Neutrophil (primary cell): ENCODE measurements around the gene MS4A15.

Experiments used
- H3K27ac ChIP-seq: fragments of 200-600 bp; sonication (generic); 2 replicates; pipeline ENCODE4 v1.5.1; 2016; ENCODE audit warnings: mild to moderate bottlenecking, moderate library complexity
- H3K27me3 ChIP-seq: fragments of 200-600 bp; sonication (generic); 2 replicates; pipeline ENCODE4 v1.6.0; 2016; ENCODE audit warnings: mild to moderate bottlenecking
- H3K36me3 ChIP-seq: fragments of 200-600 bp; sonication (generic); 2 replicates; pipeline ENCODE4 v1.5.1; 2017
- H3K4me1 ChIP-seq, 2 experiments: fragments of 200-600 bp in 1 of 2; sonication (generic) in 1 of 2; 1 replicate in 1 of 2; 2 replicates in 1 of 2; pipeline versions ENCODE4 v1.5.1 to v1.6.1; 2013 to 2016; ENCODE audit warnings: low read depth in 1 of 2, low read length in 1 of 2, mild to moderate bottlenecking in 1 of 2, moderate library complexity in 1 of 2; ENCODE audit not compliant: control insufficient read depth in 1 of 2, insufficient read depth in 1 of 2
- H3K4me3 ChIP-seq, 2 experiments: fragments of 200-600 bp in 1 of 2; sonication (generic) in 1 of 2; 1 replicate in 1 of 2; 2 replicates in 1 of 2; pipeline ENCODE4 v1.5.1; 2013 to 2016; ENCODE audit warnings: low read depth in 1 of 2, low read length in 1 of 2, mild to moderate bottlenecking in 1 of 2, moderate library complexity in 1 of 2
- H3K9me3 ChIP-seq: fragments of 200-600 bp; sonication (generic); 2 replicates; pipeline ENCODE4 v1.5.1; 2016
- TF ChIP-seq, protein P1 (sequence below): fragments of 200-600 bp; sonication (generic); IDR thresholded peaks from 2 replicates; pipeline ENCODE4 v1.5.1; 2016; ENCODE audit warnings: antibody characterized with exemption

MS4A15 gene

DNA sequence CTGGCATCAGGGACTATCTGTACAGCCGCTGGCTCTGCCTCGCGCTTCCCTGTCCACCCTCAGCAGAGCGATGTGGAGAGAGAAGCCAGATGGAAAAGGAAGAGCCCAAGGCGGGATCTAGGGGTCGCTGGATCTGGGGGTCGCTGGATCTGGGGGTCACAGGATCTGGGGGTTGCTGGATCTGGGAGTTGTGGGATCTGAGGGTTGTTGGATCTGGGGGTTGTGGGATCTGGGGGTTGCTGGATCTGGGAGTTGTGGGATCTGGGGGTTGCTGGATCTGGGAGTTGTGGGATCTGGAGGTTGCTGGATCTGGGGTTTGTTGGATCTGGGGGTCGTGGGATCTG, 26.4 kb downstream of the MS4A15 start:
- Histone ChIP-seq H3K4me3 (no peak overlapping the region), H3K9me3 (no peaks in the 10 kb centered on the region), H3K27ac (no peak overlapping the region), H3K27me3 (peaks cover 7% of the 10 kb centered on the region), H3K36me3 (no peaks in the 10 kb centered on the region), H3K4me1 (no peaks in the 10 kb centered on the region)
- TF ChIP-seq, protein P1, sequence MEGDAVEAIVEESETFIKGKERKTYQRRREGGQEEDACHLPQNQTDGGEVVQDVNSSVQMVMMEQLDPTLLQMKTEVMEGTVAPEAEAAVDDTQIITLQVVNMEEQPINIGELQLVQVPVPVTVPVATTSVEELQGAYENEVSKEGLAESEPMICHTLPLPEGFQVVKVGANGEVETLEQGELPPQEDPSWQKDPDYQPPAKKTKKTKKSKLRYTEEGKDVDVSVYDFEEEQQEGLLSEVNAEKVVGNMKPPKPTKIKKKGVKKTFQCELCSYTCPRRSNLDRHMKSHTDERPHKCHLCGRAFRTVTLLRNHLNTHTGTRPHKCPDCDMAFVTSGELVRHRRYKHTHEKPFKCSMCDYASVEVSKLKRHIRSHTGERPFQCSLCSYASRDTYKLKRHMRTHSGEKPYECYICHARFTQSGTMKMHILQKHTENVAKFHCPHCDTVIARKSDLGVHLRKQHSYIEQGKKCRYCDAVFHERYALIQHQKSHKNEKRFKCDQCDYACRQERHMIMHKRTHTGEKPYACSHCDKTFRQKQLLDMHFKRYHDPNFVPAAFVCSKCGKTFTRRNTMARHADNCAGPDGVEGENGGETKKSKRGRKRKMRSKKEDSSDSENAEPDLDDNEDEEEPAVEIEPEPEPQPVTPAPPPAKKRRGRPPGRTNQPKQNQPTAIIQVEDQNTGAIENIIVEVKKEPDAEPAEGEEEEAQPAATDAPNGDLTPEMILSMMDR, result no peak

DNA sequence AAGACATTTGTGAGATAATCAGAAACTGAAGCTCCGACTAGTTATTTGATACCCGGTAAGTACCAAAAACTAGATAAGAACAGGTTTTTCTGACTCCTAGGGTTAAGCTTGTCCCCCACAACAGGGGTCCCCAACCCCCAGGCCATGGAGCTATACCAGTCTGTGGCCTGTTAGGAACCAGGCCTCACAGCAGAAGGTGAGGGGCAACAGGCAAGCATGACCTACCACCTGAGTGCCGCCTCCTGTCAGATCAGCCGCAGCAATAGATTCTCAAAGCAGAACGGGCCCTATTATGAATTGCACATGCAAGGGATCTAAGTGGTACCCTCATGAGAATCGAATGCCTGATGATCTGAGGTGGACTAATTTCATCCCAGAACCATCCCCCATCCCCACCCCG, 27.2 kb downstream of the MS4A15 start:
- Histone ChIP-seq H3K4me3 (no peak overlapping the region), H3K4me1 (no peaks in the 10 kb centered on the region), H3K27me3 (peaks cover 7% of the 10 kb centered on the region), H3K36me3 (no peaks in the 10 kb centered on the region), H3K9me3 (no peaks in the 10 kb centered on the region), H3K27ac (no peak overlapping the region)
- TF ChIP-seq, protein P1, result no peak

DNA sequence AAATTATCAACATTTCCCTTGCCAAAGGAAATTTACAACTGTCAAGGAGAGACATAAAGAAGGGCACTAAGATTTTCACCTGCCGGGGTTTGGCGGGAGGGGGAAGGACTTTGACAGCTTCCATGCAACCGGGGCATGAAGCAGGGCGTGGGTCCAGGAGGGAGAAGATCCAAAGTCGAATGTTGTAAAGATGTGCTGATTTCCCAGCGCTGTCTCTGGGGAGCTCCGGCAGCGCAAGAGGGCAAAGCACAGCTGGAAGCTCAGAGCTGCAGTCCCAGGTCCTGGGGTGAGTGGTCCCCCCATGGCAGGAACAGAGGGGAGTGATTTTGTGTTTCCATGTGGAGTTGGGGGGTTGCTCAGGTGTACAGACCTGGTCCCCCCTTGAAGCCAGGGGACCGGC, 28.5 kb downstream of the MS4A15 start, which contains the start of gene MS4A10:
MS4A10 (plus strand) TSS at position 198 of the 400 bp plus-strand sequence. CDS start 5,003 bp downstream, outside the sequence.
- Histone ChIP-seq H3K27me3 (peaks cover 5% of the 10 kb centered on the region), H3K9me3 (no peaks in the 10 kb centered on the region), H3K4me1 (no peaks in the 10 kb centered on the region), H3K27ac (no peak within 1 kb of the TSS), H3K36me3 (no peaks in the 10 kb centered on the region), H3K4me3 (no peak within 1 kb of the TSS)
- TF ChIP-seq, protein P1, result no peak

DNA sequence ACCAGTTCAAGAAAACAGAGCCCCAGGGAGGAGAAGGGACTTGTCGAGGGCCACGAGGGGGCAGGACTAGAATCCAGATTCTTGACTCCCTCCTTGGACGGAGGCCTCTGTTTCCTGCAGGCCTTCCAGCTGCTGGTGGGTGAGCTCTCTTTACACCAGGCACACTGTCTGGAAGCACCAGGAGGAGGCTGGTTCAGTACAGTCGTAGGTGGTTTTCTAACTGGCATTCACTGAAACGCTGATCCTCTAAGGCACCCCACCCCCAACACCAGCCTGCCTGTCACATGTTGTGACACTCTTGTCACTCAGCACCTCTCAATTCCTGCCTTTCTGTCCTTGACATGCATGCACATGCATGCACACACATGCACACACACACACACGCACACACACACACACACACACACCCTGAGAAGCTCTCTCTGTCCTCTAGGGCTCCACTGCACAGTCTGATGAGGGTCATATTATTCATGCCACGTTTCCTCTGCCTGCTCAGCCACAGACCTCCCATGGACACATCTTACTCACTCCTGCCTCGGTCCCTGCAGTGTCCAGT, 29.2 kb downstream of the MS4A15 start:
- H3K4me3 ChIP-seq, result no peak overlapping the region
- TF ChIP-seq, protein P1, result no peak
- no peaks in the 10 kb centered on the region for H3K36me3 ChIP-seq

DNA sequence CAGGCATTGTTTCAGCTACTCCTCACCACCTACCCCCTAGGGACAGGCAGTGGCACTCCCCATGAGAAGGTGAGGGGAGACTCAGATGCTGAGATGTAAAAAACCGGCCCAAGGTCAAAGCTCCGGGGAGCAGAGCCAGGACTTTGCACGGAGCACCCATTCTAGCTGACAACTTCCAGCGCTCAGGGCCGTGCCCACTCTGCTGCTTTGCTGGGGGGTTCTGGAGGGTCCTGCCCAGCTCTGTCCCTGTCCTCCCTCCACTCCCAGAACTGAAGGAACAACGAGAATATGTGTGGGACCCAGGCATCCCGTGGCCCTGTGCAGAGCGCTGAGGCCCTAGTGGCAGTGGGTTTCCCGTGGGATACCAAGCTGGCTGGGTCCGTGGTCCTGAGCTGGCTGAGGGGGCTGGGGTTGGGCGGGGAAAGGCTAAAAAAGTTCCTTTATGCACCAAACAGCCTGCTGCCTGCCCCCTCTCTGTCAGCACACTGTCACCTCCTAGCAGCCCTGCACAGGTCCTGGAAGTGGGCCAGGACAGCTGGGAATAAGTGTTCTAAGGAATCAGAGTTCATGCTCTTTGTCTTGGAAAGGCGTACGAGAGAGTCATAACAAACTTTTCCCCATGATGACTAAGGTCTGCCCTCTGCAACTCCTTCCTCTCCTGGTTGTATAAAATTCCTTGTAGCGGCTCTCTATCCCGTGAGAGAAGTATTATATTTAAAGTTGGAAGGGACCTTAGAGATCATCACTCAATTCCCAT, 30.3 kb downstream of the MS4A15 start:
- H3K27ac ChIP-seq, result no peak overlapping the region
- TF ChIP-seq, protein P1, result no peak
- no peaks in the 10 kb centered on the region for H3K36me3 ChIP-seq
- no peaks in the 10 kb centered on the region for H3K27me3 ChIP-seq
- H3K4me3 ChIP-seq, result no peak overlapping the region
- H3K4me1 ChIP-seq, result no peaks in the 10 kb centered on the region
- no peaks in the 10 kb centered on the region for H3K9me3 ChIP-seq

More for the DNA sequence above, 29.2 kb downstream of the MS4A15 start:
- H3K27me3 ChIP-seq, result no peaks in the 10 kb centered on the region
- H3K9me3 ChIP-seq, result no peaks in the 10 kb centered on the region
- H3K4me1 ChIP-seq, result no peaks in the 10 kb centered on the region
- H3K27ac ChIP-seq, result no peak overlapping the region
